Mesenchymal stem cell (in vitro differentiated cells and primary cell): ENCODE data around the gene TARS1.

Experiments
- DNase-seq: peaks from one replicate; pipeline ENCODE4 v3.0.0-alpha.2; 2013
- H2AFZ ChIP-seq: one replicate; pipeline ENCODE4 v1.6.1; 2013; ENCODE audit warnings: low read depth, mild to moderate bottlenecking, control low read depth, inconsistent platforms, low read length, moderate library complexity
- H2AK5ac ChIP-seq: 2 replicates; pipeline ENCODE4 v1.6.1; 2013; ENCODE audit warnings: low read length, moderate library complexity, mild to moderate bottlenecking, inconsistent platforms; ENCODE audit not compliant: severe bottlenecking
- H2BK120ac ChIP-seq: one replicate; pipeline ENCODE4 v1.6.1; 2013; ENCODE audit warnings: low read depth, mild to moderate bottlenecking, inconsistent platforms, low read length, moderate library complexity
- H2BK12ac ChIP-seq, 2 experiments: one replicate each; pipeline ENCODE4 v1.6.1; 2013; ENCODE audit warnings: inconsistent platforms in 2 of 2, low read length in 2 of 2, mild to moderate bottlenecking in 2 of 2, moderate library complexity in 2 of 2, control low read depth in 1 of 2
- H2BK15ac ChIP-seq: one replicate; pipeline ENCODE4 v1.6.1; 2013; ENCODE audit warnings: mild to moderate bottlenecking, low read depth, inconsistent platforms; ENCODE audit not compliant: poor library complexity, severe bottlenecking
- H2BK5ac ChIP-seq: 2 replicates; pipeline ENCODE4 v1.6.1; 2013; ENCODE audit warnings: low read depth, mild to moderate bottlenecking, low read length, control low read depth, inconsistent platforms; ENCODE audit not compliant: poor library complexity, severe bottlenecking
- H3K14ac ChIP-seq, 2 experiments: one replicate each; pipeline ENCODE4 v1.6.1; 2013; ENCODE audit warnings: inconsistent platforms in 2 of 2, low read length in 2 of 2, control low read depth in 1 of 2, mild to moderate bottlenecking in 1 of 2, moderate library complexity in 1 of 2
- H3K18ac ChIP-seq, 2 experiments: one replicate each; pipeline ENCODE4 v1.6.1; 2013; ENCODE audit warnings: inconsistent platforms in 2 of 2, low read length in 2 of 2, control low read depth in 1 of 2, low read depth in 1 of 2, mild to moderate bottlenecking in 1 of 2
- H3K23ac ChIP-seq, 2 experiments: one replicate each; pipeline ENCODE4 v1.6.1; 2013; ENCODE audit warnings: inconsistent platforms in 2 of 2, low read length in 2 of 2, mild to moderate bottlenecking in 2 of 2, moderate library complexity in 2 of 2, control low read depth in 1 of 2
- H3K27ac ChIP-seq: 2 replicates; pipeline ENCODE4 v1.5.1; 2013; ENCODE audit warnings: mild to moderate bottlenecking, moderate library complexity, low read length, control low read depth, inconsistent platforms; ENCODE audit not compliant: poor library complexity, severe bottlenecking
- H3K27me3 ChIP-seq, 2 experiments: 2 replicates each; pipeline versions ENCODE4 v1.6.1 to v1.7.0; 2013; ENCODE audit warnings: low read length in 2 of 2, mild to moderate bottlenecking in 2 of 2, moderate library complexity in 2 of 2, control low read depth in 1 of 2, inconsistent platforms in 1 of 2; ENCODE audit not compliant: control insufficient read depth in 1 of 2, insufficient read depth in 1 of 2
- H3K36me3 ChIP-seq, 2 experiments: 2 replicates each; pipeline versions ENCODE4 v1.6.1 to v1.7.0; 2013; ENCODE audit warnings: low read length in 2 of 2, control low read depth in 1 of 2, inconsistent platforms in 1 of 2, low read depth in 1 of 2, mild to moderate bottlenecking in 1 of 2; ENCODE audit not compliant: insufficient read depth in 2 of 2, control insufficient read depth in 1 of 2
- H3K4ac ChIP-seq, 2 experiments: one replicate each; pipeline ENCODE4 v1.6.1; 2013; ENCODE audit warnings: inconsistent platforms in 2 of 2, low read length in 2 of 2, mild to moderate bottlenecking in 2 of 2, moderate library complexity in 2 of 2, control low read depth in 1 of 2, low read depth in 1 of 2
- H3K4me1 ChIP-seq: 2 replicates; pipeline ENCODE4 v1.6.1; 2013; ENCODE audit warnings: low read depth, low read length, control low read depth; ENCODE audit not compliant: control insufficient read depth, insufficient read depth
- H3K4me2 ChIP-seq: 2 replicates; pipeline ENCODE4 v1.6.1; 2013; ENCODE audit warnings: low read length, mild to moderate bottlenecking, inconsistent platforms; ENCODE audit not compliant: poor library complexity, severe bottlenecking
- H3K4me3 ChIP-seq, 2 experiments: 2 replicates each; pipeline versions ENCODE4 v1.5.1 to v1.7.0; 2013; ENCODE audit warnings: low read length in 2 of 2, mild to moderate bottlenecking in 2 of 2, control low read depth in 1 of 2, low read depth in 1 of 2; ENCODE audit not compliant: insufficient read depth in 1 of 2
- H3K79me1 ChIP-seq: replicated peaks from 2 replicates; pipeline ENCODE4 v1.6.1; 2013; ENCODE audit warnings: mild to moderate bottlenecking, control low read depth, low read length, inconsistent platforms; ENCODE audit not compliant: poor library complexity, severe bottlenecking
- H3K9ac ChIP-seq: 2 replicates; pipeline ENCODE4 v1.7.0; 2013; ENCODE audit warnings: mild to moderate bottlenecking, low read length, moderate library complexity
- H3K9me3 ChIP-seq: 2 replicates; pipeline ENCODE4 v1.7.0; 2013; ENCODE audit warnings: mild to moderate bottlenecking, low read length; ENCODE audit not compliant: control insufficient read depth
- H4K8ac ChIP-seq: one replicate; pipeline ENCODE4 v1.6.1; 2013; ENCODE audit warnings: inconsistent platforms, mild to moderate bottlenecking, low read length, moderate library complexity
- H4K91ac ChIP-seq: one replicate; pipeline ENCODE4 v1.6.1; 2013; ENCODE audit warnings: mild to moderate bottlenecking, low read length, inconsistent platforms
- WGBS: methylation state at CpG from one replicate; pipeline ENCODE4 v1.1.7; 2013; ENCODE audit warnings: mixed read lengths; 5-methylcytosine and 5-hydroxymethylcytosine counted together

The TARS1 gene

DNA sequence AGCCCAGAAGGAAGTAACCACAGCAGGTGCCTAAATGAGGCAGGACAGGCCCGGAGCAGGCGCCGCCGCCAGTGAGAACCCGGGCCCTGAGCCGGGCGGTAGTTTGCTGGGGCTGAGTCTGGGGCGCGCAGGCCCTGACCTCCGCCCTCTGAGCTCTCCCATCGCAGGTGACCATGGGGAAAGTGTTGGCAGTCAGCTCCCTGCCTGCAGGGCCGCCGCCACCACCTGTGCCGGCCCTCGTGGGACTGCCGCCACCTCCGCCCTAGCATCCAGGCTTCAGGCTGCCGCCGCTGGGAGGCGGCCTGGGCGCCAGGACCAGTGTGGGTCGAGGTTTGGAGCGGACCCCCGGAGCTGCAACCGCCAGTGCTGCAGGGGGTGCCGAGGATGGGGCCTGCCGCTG, 61.1 kb downstream of the TARS1 start:
- DNase-seq = no peak
- Histone ChIP-seq H2AK5ac (no peak overlapping the region), H3K4me1 (peaks cover 4% of the 10 kb centered on the region), H3K36me3 (no peaks in the 10 kb centered on the region), H3K4me2 (no peak overlapping the region), H3K79me1 (no peaks in the 10 kb centered on the region), H3K27me3 (no peaks in the 10 kb centered on the region), H2BK120ac (no peak overlapping the region), H2BK15ac (no peak overlapping the region), H3K23ac (no peak overlapping the region), H3K9ac (no peak overlapping the region), H3K14ac (no peak overlapping the region), H2AFZ (no peak overlapping the region), H3K18ac (no peak overlapping the region), H3K4me3 (no peak overlapping the region), H3K9me3 (no peaks in the 10 kb centered on the region), H3K4ac (no peak overlapping the region), H2BK5ac (no peak overlapping the region), H2BK12ac (no peak overlapping the region), H3K27ac (no peak overlapping the region), H4K8ac (no peak overlapping the region), H4K91ac (peak overlapping the region; percentile 27)
- WGBS = 94% methylated on average over 25 of the region's 27 CpGs

DNA sequence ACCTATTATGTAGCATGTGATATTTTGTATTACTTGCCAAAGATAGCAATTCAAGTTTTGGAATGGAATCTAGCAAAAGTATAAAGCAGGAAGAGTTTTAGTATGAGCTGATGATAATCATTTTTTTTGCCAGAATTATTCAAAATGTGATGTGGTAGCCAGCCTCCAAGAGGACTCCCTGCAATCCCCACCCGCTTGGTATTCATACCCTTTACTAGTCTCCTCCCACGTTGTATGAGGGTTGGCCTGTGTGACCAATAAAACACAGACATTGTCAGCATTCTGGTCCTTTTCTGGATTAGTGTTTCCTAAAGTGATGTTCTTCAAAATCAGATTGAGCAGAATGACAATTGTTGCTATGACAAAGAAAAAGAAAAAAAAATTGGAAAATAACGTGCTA, 63.8 kb downstream of the TARS1 start:
- H3K36me3 ChIP-seq = no peaks in the 10 kb centered on the region
- peak overlapping the region; percentile 19 for H2BK120ac ChIP-seq
- no peak overlapping the region for H2AK5ac ChIP-seq
- no peak overlapping the region for H3K4ac ChIP-seq
- H3K4me3 ChIP-seq = no peak overlapping the region
- no peak overlapping the region for H4K8ac ChIP-seq
- no peak overlapping the region for H2BK5ac ChIP-seq
- H3K9me3 ChIP-seq = no peaks in the 10 kb centered on the region
- no peak for DNase-seq
- 100% methylated on average over 2 of the region's 3 CpGs for WGBS
- H3K18ac ChIP-seq = no peak overlapping the region
- no peak overlapping the region for H3K4me2 ChIP-seq
- no peaks in the 10 kb centered on the region for H3K27me3 ChIP-seq
- H3K4me1 ChIP-seq = peaks cover 4% of the 10 kb centered on the region
- no peak overlapping the region for H3K14ac ChIP-seq
- no peak overlapping the region for H3K9ac ChIP-seq
- no peaks in the 10 kb centered on the region for H3K79me1 ChIP-seq
- no peak overlapping the region for H3K27ac ChIP-seq
- no peak overlapping the region for H2BK12ac ChIP-seq
- no peak overlapping the region for H3K23ac ChIP-seq
- H2AFZ ChIP-seq = no peak overlapping the region
- H2BK15ac ChIP-seq = no peak overlapping the region
- no peak overlapping the region for H4K91ac ChIP-seq

DNA sequence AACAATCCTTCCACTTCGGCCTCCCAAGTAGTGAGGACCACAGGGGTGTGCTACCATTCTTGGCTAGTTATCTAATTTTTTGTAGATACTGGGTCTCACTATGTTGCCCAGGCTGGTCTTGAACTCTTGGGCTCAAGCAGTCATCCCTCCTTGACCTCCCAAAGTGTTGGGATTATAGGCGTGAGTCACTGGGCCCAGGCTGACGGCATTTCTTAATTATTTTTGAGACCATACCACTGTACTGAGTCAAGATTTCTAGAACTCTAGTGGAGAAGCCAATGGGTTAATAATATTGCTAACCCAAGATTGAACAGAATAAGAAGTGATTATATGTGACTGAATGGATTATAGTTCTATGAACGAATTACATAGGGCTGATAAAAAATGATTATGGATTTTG, 66.7 kb downstream of the TARS1 start:
- no peak overlapping the region for H4K8ac ChIP-seq
- peaks cover 2% of the 10 kb centered on the region for H3K4me1 ChIP-seq
- H2BK12ac ChIP-seq = no peak overlapping the region
- whole genome bisulfite sequencing = 96% methylated on average over 3 of the region's 4 CpGs
- no peaks in the 10 kb centered on the region for H3K36me3 ChIP-seq
- H3K4ac ChIP-seq = no peak overlapping the region
- H3K4me2 ChIP-seq = no peak overlapping the region
- no peaks in the 10 kb centered on the region for H3K27me3 ChIP-seq
- H3K79me1 ChIP-seq = no peaks in the 10 kb centered on the region
- no peak overlapping the region for H3K4me3 ChIP-seq
- no peak for DNase-seq
- H3K27ac ChIP-seq = no peak overlapping the region
- no peaks in the 10 kb centered on the region for H3K9me3 ChIP-seq
- no peak overlapping the region for H2BK5ac ChIP-seq
- no peak overlapping the region for H3K14ac ChIP-seq
- H2BK120ac ChIP-seq = no peak overlapping the region
- H3K18ac ChIP-seq = no peak overlapping the region
- no peak overlapping the region for H4K91ac ChIP-seq
- no peak overlapping the region for H3K23ac ChIP-seq
- no peak overlapping the region for H2BK15ac ChIP-seq
- no peak overlapping the region for H2AK5ac ChIP-seq
- H3K9ac ChIP-seq = no peak overlapping the region
- no peak overlapping the region for H2AFZ ChIP-seq

DNA sequence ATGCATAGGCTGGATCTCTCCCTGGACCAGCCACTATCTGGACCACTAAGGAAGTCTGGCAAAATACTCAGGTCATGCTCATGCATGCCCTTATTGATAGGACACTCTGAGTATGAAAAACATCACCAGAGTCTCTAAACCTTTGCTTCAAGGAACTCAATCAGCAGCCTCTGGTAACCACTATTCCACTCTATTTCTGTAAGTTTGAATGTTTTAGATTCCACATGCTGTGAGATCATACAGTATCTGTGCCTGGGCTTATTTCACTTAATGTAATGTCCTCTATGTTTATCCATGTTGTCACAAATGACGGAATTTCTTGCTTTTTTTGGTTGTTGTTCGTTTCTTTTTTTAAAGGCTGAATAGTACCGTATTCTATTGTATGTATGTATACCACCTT, 68.3 kb downstream of the TARS1 start:
- Histone ChIP-seq H3K14ac (no peak overlapping the region), H2AFZ (no peak overlapping the region), H4K8ac (no peak overlapping the region), H3K9me3 (no peaks in the 10 kb centered on the region), H2BK15ac (no peak overlapping the region), H3K4me1 (no peaks in the 10 kb centered on the region), H3K27ac (no peak overlapping the region), H3K36me3 (no peaks in the 10 kb centered on the region), H2BK5ac (no peak overlapping the region), H2AK5ac (no peak overlapping the region), H4K91ac (no peak overlapping the region), H3K79me1 (no peaks in the 10 kb centered on the region), H3K18ac (no peak overlapping the region), H3K4me3 (no peak overlapping the region), H3K9ac (no peak overlapping the region), H2BK120ac (no peak overlapping the region), H3K23ac (no peak overlapping the region), H3K4ac (no peak overlapping the region), H3K4me2 (no peak overlapping the region), H2BK12ac (no peak overlapping the region), H3K27me3 (no peaks in the 10 kb centered on the region)
- peak; percentile 22 for DNase-seq
- no CpG with 5 or more reads among the region's 3 CpGs for WGBS
